DOHH2 (cell line): ENCODE data around the gene C3orf70.

Experiments
- CTCF ChIP-seq: fragments of 200-600 bp; sonication (generic); IDR thresholded peaks from one replicate; pipeline ENCODE4 v1.5.1; 2014; ENCODE audit warnings: antibody characterized with exemption, mild to moderate bottlenecking, low read depth, low read length; ENCODE audit not compliant: poor library complexity, severe bottlenecking
- EZH2phosphoT487 ChIP-seq: fragments of 200-600 bp; sonication (generic); IDR thresholded peaks from 2 replicates; pipeline ENCODE4 v1.6.1; 2017; ENCODE audit warnings: borderline replicate concordance, mild to moderate bottlenecking, antibody characterized with exemption, low read length, moderate library complexity, mixed read lengths

DNA sequence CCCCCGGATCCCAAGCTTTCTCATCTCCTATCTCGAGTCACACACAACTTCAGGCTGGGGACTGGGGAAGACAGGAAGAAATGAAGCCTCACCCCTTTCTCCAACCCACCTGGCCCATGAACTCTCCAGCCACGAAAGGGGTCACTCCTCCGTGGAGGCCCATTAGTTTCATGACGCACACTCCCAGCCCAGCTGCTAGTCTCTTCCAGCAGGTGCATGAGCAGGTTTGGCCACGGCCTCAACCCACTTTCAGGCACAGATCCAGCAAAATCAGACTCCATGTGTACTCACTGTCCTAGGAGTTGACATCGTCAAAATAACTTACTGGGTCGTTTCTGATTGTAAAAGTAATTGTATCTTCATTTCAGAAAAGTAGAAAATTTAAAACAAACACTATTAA lies 76.6 kb downstream of the C3orf70 start:
- TF ChIP-seq EZH2phosphoT487 (no peak), CTCF (no peak)
